Suprapubic skin (tissue), 3 donors: ENCODE data around the gene KHDC4.

ENCODE experiments used
- EP300 ChIP-seq: sonication (generic); formaldehyde crosslinking; IDR thresholded peaks from one replicate; pipeline ENCODE4 v1.6.1; 2017; ENCODE audit warnings: antibody characterized with exemption
- POLR2A ChIP-seq, 2 donors: fragments of 450-650 bp; IDR thresholded peaks; one replicate each; pipeline ENCODE4 v1.6.1; 2017; ENCODE audit warnings: antibody characterized with exemption in 2 of 2, mild to moderate bottlenecking in 2 of 2, moderate library complexity in 2 of 2
- TF ChIP-seq, protein P1 (sequence below), 2 donors: fragments of 200-600 bp in 1 of 2; fragments of 450-650 bp in 1 of 2; sonication (generic) in 1 of 2; IDR thresholded peaks; one replicate each; pipeline ENCODE4 v1.5.1; 2016 to 2019; ENCODE audit warnings: antibody characterized with exemption in 2 of 2, mild to moderate bottlenecking in 1 of 2, moderate library complexity in 1 of 2

DNA sequence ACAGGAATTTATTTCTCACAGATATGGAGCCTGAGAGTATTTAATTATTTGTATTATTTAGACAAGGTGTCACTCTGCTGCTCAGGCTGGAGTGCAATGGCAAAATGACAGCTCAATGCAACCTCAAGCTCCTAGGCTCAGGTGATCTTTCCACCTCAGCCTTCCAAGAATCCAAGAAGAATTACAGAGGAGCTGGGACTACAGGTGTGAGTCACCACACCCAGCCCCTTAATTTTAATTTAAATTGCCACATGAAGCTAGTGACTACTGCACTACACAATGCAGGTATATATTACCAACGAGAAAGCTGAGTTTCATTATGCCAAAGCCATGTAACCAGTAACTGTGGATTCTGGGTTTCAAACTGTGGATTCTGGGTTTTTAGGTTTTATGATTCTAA is 2.1 kb downstream of the KHDC4 start:
- TF ChIP-seq, protein P1, sequence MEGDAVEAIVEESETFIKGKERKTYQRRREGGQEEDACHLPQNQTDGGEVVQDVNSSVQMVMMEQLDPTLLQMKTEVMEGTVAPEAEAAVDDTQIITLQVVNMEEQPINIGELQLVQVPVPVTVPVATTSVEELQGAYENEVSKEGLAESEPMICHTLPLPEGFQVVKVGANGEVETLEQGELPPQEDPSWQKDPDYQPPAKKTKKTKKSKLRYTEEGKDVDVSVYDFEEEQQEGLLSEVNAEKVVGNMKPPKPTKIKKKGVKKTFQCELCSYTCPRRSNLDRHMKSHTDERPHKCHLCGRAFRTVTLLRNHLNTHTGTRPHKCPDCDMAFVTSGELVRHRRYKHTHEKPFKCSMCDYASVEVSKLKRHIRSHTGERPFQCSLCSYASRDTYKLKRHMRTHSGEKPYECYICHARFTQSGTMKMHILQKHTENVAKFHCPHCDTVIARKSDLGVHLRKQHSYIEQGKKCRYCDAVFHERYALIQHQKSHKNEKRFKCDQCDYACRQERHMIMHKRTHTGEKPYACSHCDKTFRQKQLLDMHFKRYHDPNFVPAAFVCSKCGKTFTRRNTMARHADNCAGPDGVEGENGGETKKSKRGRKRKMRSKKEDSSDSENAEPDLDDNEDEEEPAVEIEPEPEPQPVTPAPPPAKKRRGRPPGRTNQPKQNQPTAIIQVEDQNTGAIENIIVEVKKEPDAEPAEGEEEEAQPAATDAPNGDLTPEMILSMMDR (IDR thresholded peaks at IDR 0.05), result no peak
- TF ChIP-seq POLR2A (IDR thresholded peaks at IDR 0.05) (no peak), EP300 (no peak)
